Sigmoid colon (tissue), 4 donors: ENCODE measurements around the gene GZMA.

Experiments used
- POLR2A ChIP-seq, 2 donors: fragments of 450-650 bp; IDR thresholded peaks; one replicate each; pipeline ENCODE4 v1.6.1; 2016; ENCODE audit warnings: antibody characterized with exemption in 2 of 2, mild to moderate bottlenecking in 2 of 2, moderate library complexity in 2 of 2
- POLR2AphosphoS5 ChIP-seq, 4 donors: sonication (generic); formaldehyde crosslinking; IDR thresholded peaks; one replicate each; pipeline ENCODE4 v1.6.1; 2017; ENCODE audit warnings: antibody characterized with exemption in 4 of 4
- TF ChIP-seq, protein P1 (sequence below), 4 experiments: fragments of 450-650 bp in 3 of 4; fragments of 200-600 bp in 1 of 4; IDR thresholded peaks; one replicate each; pipeline ENCODE4 v1.5.1; 2016 to 2019; ENCODE audit warnings: antibody characterized with exemption in 4 of 4, mild to moderate bottlenecking in 3 of 4, moderate library complexity in 2 of 4

GRCh38 chr5:55113327-55113726, 10.9 kb downstream of the GZMA start:
- TF ChIP-seq POLR2A (IDR thresholded peaks at IDR 0.05) (no peak), POLR2AphosphoS5 (IDR thresholded peaks at IDR 0.05) (no peak)
- TF ChIP-seq, protein P1, sequence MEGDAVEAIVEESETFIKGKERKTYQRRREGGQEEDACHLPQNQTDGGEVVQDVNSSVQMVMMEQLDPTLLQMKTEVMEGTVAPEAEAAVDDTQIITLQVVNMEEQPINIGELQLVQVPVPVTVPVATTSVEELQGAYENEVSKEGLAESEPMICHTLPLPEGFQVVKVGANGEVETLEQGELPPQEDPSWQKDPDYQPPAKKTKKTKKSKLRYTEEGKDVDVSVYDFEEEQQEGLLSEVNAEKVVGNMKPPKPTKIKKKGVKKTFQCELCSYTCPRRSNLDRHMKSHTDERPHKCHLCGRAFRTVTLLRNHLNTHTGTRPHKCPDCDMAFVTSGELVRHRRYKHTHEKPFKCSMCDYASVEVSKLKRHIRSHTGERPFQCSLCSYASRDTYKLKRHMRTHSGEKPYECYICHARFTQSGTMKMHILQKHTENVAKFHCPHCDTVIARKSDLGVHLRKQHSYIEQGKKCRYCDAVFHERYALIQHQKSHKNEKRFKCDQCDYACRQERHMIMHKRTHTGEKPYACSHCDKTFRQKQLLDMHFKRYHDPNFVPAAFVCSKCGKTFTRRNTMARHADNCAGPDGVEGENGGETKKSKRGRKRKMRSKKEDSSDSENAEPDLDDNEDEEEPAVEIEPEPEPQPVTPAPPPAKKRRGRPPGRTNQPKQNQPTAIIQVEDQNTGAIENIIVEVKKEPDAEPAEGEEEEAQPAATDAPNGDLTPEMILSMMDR (IDR thresholded peaks at IDR 0.05), result no peak
